IPS-18a (cell line): ENCODE results near the gene FXN.
"Not testable (repeated sequence)": the region's sequence is repeated elsewhere in the genome, so short reads cannot be mapped to it uniquely, and the experiment has no call there.

Experiments used
- H3K27ac ChIP-seq: one replicate; pipeline ENCODE4 v1.5.1; 2013; ENCODE audit warnings: low read length
- H3K27me3 ChIP-seq: one replicate; pipeline ENCODE4 v1.6.1; 2013; ENCODE audit warnings: mild to moderate bottlenecking, low read length; ENCODE audit not compliant: control insufficient read depth, insufficient read depth
- H3K36me3 ChIP-seq: one replicate; pipeline ENCODE4 v1.6.1; 2013; ENCODE audit warnings: low read depth, low read length; ENCODE audit not compliant: control insufficient read depth
- H3K4me1 ChIP-seq: one replicate; pipeline ENCODE4 v1.6.1; 2013; ENCODE audit warnings: low read depth, low read length; ENCODE audit not compliant: control insufficient read depth
- H3K4me3 ChIP-seq: one replicate; pipeline ENCODE4 v1.5.1; 2013; ENCODE audit warnings: low read length
- H3K9ac ChIP-seq: one replicate; pipeline ENCODE4 v1.6.1; 2013; ENCODE audit warnings: mild to moderate bottlenecking, low read length, moderate library complexity
- H3K9me3 ChIP-seq: one replicate; pipeline ENCODE4 v1.6.1; 2013; ENCODE audit warnings: low read depth, low read length; ENCODE audit not compliant: control insufficient read depth

FXN gene

DNA sequence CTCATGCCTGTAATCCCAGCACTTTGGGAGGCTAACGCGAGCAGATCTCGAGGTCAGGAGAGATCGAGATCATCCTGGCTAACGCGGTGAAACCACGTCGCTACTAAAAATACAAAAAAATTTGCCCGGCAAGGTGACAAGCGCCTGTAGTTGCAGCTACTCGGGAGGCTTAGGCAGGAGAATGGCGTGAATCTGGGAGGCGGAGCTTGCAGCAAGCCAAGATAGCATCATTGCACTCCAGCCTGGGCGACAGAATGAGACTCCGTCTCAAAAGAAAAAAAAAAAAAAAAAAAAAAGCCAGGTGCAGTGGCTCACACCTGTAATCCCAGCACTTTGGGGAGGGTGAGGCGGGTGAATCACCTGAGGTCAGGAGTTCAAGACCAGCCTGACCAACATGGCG lies 77.1 kb downstream of the FXN start:
- not testable (repeated sequence) for H3K27ac ChIP-seq, H3K36me3 ChIP-seq, H3K4me3 ChIP-seq, H3K9me3 ChIP-seq, H3K4me1 ChIP-seq, H3K27me3 ChIP-seq, H3K9ac ChIP-seq

DNA sequence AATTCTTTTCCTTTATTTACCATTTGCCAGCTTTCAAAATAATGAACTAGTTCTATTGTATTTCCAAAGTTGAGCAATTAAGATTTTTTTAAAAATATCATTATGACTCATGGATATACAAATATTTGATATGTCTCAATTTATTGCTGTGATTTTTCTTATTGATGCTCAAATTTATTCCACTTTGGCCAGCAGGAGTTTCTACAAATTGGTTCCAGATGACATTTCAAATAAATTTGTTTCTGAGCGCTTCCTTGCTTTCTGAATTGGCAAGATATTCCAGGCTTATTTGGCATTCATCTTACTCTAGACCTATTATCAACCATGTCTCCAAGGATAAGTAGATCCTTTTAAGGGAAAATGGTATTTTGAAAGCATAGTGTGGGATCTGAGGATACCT lies 80.1 kb downstream of the FXN start:
- Histone ChIP-seq H3K36me3 (no peaks in the 10 kb centered on the region), H3K27ac (no peak overlapping the region), H3K4me3 (no peak overlapping the region), H3K9me3 (no peaks in the 10 kb centered on the region), H3K4me1 (peaks cover 9% of the 10 kb centered on the region), H3K9ac (no peak overlapping the region), H3K27me3 (no peaks in the 10 kb centered on the region)

DNA sequence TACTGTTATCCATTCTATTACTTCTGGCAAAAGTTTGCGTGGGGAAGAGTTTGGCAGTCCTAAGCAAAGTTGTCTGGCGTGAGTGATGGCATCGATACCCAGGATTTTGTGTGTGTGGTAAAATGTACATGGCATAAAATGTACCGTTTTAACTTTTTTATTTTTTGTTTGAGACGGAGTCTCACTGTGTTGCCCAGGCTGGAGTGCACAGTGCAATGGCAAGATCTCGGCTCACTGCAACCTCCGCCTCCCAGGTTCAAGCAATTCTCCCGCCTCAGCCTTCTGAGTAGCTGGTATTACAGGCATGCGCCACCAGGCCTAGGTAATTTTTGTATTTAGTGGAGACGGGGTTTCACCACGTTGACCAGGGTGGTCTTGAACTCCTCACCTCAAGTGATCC lies 83.1 kb downstream of the FXN start:
- no peaks in the 10 kb centered on the region for H3K27me3 ChIP-seq
- no peaks in the 10 kb centered on the region for H3K36me3 ChIP-seq
- no peaks in the 10 kb centered on the region for H3K9me3 ChIP-seq
- no peak overlapping the region for H3K9ac ChIP-seq
- H3K4me1 ChIP-seq = peaks cover 14% of the 10 kb centered on the region
- H3K4me3 ChIP-seq = no peak overlapping the region
- no peak overlapping the region for H3K27ac ChIP-seq

DNA sequence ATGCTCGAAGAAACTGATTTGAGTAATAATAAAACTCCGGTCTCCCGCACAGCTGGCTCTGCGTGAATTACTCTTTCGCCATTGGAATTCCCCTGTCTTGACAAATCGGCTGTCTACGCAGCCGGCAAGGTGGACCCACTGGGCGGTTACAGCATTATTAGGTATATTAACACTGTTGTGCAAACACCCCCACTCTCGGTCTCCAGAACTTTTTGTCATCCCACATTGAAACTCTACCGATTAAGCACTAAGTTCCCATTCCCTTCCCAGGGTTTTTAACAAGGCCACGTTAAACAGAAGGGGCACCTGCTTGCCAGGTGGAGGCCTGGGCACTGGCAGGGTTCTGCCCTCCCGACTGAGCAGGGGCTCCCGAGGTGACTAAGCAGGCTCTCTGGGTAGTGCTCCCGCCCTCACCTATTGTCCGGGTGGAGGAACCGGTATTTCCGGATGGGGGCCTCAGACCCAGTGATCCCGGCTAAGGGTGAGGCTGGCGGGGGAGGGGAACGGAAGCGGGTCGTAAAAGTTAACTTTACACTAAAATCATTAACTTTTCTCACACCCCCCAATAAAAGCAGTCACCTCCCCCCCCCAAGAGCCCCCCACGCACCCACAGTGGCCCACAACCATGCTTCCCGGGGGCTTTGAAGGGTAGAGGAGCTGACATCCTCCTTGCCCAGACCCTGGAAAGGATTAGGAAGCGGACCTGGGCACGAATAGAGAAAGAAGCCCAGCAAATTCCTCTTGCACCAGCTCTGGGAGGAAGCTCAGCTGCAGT lies 85.0 kb downstream of the FXN start:
- Histone ChIP-seq H3K9ac (peak overlapping the region; percentile 96), H3K27me3 (no peaks in the 10 kb centered on the region), H3K4me1 (peaks cover 14% of the 10 kb centered on the region), H3K4me3 (peak overlapping the region; percentile 87), H3K9me3 (no peaks in the 10 kb centered on the region), H3K27ac (peak overlapping the region; percentile 96), H3K36me3 (no peaks in the 10 kb centered on the region)

DNA sequence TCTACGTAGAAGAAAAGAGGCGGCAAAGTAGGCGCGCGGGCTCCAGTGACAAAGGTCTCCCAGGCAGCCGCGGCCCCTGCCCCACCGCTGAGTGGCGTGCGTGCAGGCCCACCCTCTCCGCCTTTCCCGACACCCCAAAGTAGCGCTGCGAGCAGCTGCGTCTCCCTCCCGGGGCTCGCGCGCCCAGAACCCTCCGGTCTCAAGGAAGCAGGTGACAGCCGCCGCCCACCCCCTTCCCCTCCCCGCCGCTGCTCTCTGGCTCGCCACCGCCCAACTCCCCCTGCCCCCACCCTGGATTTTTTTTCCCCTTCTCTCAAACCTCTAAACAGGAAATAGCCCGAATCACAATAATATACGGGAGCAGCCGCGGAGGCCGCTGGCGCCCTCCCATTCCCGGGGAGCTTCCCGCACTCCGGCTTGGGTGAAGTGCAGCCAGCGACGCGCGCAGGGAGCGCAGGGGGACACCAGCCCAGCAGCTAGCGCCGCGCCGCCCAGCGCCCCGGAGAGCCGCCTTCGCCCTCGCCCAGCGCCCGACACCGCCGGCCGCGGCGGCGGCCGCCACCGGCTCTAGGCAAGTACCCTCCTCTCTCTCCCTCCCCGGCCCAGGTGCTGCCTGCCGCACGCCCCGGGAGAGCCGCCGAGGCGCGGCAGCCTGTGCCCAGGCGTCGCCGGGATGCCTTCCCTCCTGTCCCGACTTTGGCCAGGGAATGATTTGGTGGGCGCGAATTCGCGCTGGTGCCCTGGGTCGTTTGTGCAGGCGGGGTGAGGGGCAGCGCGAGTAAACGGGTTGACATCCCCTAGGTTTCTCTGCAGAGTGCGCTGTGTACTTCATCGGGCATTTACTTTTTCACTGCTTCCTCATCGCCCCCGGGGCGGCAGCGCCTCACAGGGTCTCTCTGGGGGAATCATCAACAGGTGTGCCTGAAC lies 85.9 kb downstream of the FXN start:
- Histone ChIP-seq H3K4me1 (peaks cover 14% of the 10 kb centered on the region), H3K27ac (peak overlapping the region; percentile 96), H3K4me3 (peak overlapping the region; percentile 87)

DNA sequence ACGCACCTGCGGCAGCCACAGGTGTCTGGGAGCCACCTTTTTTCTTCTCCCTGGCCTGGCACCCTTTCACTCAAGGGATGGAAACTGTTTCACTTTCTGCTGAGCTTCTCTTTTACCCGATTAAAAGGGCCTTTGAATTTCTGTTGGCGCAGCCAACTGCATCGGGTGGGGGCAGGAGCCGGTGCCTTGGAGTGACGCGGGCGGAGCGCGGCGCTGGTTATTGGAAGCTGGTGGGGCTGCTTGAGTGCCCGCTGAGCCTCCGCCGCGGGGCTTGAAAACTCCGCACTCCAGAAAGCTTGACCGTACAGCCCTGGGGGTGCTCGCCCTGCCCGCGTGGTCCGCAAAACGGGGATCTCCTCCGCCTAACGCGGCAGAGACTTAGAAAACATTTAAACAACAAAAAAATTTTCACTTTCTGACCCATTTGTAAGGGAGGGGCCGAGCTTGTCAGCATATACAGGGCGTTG lies 86.6 kb downstream of the FXN start:
- H3K9me3 ChIP-seq = no peaks in the 10 kb centered on the region
- H3K27me3 ChIP-seq = no peaks in the 10 kb centered on the region
- peak overlapping the region; percentile 37 for H3K27ac ChIP-seq
- no peaks in the 10 kb centered on the region for H3K36me3 ChIP-seq
- H3K4me1 ChIP-seq = peaks cover 14% of the 10 kb centered on the region
- H3K4me3 ChIP-seq = peak overlapping the region; percentile 87
- peak overlapping the region; percentile 96 for H3K9ac ChIP-seq

More for the DNA sequence above, 85.9 kb downstream of the FXN start:
- H3K9ac ChIP-seq = peak overlapping the region; percentile 96
- no peaks in the 10 kb centered on the region for H3K9me3 ChIP-seq
- H3K27me3 ChIP-seq = no peaks in the 10 kb centered on the region
- H3K36me3 ChIP-seq = no peaks in the 10 kb centered on the region

DNA sequence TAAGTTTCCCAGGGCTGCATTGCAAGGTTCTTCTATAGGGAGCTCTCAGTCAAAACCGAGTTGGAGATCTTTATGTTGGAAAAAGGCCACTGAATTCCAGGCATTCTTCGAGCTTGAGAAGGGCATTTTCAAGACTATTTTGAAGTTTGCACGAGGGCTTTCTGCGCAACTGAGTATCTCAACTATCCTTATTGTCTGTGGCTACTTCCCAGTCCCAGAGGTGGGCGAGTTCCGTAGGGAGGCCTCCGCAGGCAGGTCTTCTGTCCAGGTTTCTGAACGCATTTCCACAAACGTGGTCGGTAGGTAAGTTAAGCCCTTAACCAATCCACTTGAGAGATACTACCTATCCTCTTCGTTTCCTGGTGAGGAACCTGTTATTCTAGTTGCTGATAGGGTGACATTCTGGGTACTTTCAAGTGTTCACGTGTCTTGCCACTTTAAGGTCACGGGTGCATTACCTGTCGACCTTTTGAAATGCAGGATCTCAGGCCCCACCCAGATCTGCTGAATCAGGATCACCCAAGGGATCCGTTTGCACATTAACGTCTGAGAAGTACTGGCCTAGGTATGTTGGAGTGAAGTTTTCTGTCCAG lies 87.1 kb downstream of the FXN start:
- Histone ChIP-seq H3K4me3 (peak overlapping the region; percentile 87), H3K27ac (peak overlapping the region; percentile 37), H3K9ac (peak overlapping the region; percentile 96), H3K27me3 (no peaks in the 10 kb centered on the region), H3K4me1 (peaks cover 14% of the 10 kb centered on the region), H3K9me3 (no peaks in the 10 kb centered on the region), H3K36me3 (no peaks in the 10 kb centered on the region)

DNA sequence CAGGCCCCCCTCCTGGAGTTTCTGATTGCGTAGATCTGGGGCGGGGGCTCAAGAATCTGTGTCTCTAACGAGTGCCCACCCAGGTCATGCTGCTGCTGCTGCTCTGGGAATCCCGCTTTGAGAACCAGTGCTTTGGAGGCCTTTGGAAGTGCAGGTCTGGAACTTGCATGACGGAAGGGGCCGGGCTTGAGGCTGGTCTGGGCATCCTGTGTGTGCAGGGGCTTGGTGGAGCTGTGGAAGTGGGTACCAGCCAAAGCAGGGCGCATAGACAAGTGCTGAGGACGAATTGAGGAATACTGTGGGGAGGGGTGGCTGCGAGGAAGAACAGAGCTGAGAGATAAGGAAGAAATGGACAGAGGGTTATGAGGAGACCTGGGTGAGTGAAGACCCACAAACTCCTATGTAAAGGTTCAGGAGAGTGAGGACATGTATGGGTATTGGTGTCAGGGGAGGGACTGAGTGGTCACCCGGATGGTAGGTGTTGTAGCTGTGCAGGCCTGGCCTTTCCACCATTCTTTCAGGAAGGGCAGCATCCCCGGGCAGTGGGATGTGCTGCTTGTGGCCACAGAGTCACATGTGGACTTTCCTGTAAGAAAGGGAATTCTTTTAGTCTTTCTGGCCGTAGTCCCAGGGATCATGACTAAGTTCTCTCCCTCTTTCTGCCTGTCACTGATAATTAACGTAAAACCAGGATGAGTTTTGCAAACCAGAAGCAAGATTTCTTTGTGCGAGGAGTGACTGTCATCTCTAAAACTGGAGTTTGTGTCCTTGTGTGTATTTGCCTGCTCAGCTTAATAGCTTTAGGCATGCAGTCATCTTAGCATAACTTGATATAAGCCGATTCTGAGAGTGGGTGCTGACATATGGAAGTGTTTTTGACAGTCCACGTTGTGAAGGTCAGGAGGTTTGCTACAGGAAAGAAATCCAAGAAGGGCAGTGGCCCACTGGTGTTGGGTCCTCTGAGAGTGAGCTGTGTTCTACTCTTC lies 95.2 kb downstream of the FXN start:
- Histone ChIP-seq H3K9ac (no peak overlapping the region), H3K9me3 (no peaks in the 10 kb centered on the region), H3K27me3 (no peaks in the 10 kb centered on the region), H3K4me3 (no peak overlapping the region), H3K36me3 (peaks cover 9% of the 10 kb centered on the region), H3K4me1 (peaks cover 4% of the 10 kb centered on the region), H3K27ac (no peak overlapping the region)

DNA sequence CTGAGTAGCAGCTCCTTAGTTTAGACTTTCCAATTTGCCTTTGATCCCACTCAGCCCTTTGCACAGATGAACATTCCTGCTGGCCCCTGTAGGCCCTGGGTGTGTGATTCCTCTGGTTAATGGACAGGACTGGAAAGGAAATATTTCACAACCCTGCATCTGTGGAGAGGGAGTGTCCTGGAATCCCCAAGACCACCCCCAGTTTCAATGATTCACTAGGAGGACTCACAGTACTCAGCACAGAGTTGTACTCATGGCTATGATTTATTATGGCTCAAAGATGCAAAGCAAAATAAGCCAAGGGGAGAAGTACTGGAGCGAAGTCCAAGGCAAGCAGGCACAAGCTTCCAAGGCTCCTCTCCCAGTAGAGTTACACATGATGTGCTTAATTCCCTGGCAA lies 96.1 kb downstream of the FXN start:
- Histone ChIP-seq H3K4me1 (peaks cover 4% of the 10 kb centered on the region), H3K36me3 (peaks cover 9% of the 10 kb centered on the region), H3K27ac (no peak overlapping the region), H3K9me3 (no peaks in the 10 kb centered on the region), H3K27me3 (no peaks in the 10 kb centered on the region), H3K9ac (no peak overlapping the region), H3K4me3 (no peak overlapping the region)

DNA sequence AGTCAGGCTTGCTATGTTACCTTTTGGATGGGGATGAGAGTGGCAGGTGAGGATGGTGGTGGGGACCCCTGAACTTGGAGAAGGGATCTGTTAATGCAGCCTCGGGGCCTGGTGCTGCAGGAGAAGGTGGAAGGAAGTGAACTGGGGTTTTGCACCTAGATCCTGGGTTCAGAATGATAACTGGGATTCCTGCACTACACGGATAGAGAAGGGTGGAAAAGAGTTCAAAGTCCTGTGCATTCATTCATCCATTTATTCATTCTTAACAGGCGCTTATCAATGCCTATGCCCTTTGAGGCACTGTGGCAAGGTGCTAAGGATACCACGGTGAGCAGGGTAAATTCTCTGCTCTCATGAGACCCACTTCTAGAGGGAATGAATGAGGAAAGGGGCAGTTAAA lies 96.8 kb downstream of the FXN start:
- no peak overlapping the region for H3K4me3 ChIP-seq
- H3K4me1 ChIP-seq = peaks cover 4% of the 10 kb centered on the region
- H3K9me3 ChIP-seq = no peaks in the 10 kb centered on the region
- H3K36me3 ChIP-seq = peaks cover 9% of the 10 kb centered on the region
- no peaks in the 10 kb centered on the region for H3K27me3 ChIP-seq
- H3K9ac ChIP-seq = no peak overlapping the region
- H3K27ac ChIP-seq = no peak overlapping the region
